ENCODE data around the gene NPFFR1.

Gene NPFFR1

DNA sequence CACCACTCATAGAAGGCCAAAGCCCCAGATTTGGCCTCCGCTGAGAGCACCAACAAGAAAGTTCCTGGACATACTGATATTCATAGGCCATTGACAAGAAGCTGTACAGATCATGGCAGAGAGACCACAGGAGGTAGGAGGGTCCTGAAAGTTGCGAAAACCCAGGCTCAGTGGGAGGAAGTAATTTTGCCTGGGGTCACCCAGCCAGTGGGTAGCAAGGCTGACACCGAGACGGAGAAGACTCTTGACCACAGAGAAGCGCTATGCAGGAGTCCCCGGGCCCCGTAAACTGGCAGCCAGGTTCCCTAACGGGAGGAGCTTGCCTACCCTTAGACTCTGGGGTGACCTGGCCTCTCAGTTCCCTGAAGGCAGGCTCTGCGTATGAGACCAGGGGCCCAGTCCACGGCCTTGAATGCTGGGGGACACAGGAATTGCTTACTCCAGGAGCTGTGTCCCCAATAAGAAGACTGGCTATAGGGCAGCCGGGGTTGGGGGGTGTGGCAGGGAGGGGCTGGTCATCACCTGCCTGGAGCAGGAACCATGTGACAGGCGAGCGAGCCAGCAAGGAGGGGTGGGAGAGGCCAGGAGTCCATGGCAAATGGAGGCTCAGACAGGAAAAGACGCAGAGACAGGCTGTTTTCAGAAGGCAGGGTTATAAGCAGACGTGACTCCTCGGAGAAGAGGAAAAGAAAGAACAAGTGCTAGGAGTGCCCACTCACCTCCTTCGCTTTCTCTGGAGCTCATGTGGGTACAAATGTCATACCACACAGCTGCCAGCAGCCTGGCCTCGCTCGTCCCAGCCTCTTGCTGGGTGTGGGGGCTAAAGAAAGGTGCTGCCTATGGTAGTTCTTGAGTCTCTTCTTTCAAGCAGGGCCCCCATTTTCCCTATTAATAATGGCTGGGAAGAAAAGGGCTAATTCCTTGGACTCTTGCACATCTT lies 24.6 kb upstream of the NPFFR1 start:
- Histone ChIP-seq H3K4me3 (no peak overlapping the region), H3K27me3 (ENCODE audit: low read depth) (no peaks in the 10 kb centered on the region), H3K4me1 (no peaks in the 10 kb centered on the region), H3K36me3 (replicated peaks) (no peaks in the 10 kb centered on the region), H3K9me3 (no peaks in the 10 kb centered on the region)
- in situ Hi-C loops (cut with MboI; ENCODE audit: low sequenced_read_pairs), result no loop called here
- DNase-seq (ENCODE audit: low spot score in 2 of 2), result no peak

DNA sequence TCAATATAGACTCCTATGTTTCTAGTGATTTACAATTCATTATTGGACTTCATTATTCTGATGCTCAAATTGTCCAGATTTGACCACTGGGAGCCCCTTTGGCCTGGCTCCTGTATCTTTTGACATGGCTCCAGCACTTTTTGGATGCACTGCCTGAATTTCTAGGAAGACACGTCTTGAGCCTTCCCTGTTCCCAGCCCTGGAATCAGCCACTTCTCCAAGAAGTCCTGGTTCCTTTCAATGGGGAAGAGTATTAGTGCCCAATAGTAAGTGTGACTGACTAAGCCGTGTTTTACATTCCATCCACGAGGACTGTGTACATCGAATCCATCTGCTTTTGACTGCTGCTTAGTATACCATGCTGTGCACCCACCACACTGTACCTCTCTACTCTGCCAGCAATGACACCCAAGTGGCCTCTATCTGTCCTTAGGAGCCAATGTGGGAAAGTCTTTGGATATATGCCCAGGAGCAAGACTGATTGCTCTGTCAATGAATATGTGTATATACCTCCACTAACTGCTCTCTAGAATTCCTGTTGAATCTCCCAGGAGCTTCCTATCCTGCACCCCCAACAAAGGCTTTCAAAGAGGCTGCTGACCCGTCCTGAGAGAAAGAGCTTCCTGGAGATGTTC lies 23.2 kb upstream of the NPFFR1 start:
- H3K9me3 ChIP-seq, result no peaks in the 10 kb centered on the region
- H3K4me3 ChIP-seq, result no peak overlapping the region
- no peaks in the 10 kb centered on the region for H3K27me3 ChIP-seq (ENCODE audit: low read depth)
- no peak for DNase-seq (ENCODE audit: low spot score in 2 of 2)
- in situ Hi-C loops (cut with MboI; ENCODE audit: low sequenced_read_pairs), result no loop called here
- H3K36me3 ChIP-seq (replicated peaks), result no peaks in the 10 kb centered on the region
- H3K4me1 ChIP-seq, result no peaks in the 10 kb centered on the region

DNA sequence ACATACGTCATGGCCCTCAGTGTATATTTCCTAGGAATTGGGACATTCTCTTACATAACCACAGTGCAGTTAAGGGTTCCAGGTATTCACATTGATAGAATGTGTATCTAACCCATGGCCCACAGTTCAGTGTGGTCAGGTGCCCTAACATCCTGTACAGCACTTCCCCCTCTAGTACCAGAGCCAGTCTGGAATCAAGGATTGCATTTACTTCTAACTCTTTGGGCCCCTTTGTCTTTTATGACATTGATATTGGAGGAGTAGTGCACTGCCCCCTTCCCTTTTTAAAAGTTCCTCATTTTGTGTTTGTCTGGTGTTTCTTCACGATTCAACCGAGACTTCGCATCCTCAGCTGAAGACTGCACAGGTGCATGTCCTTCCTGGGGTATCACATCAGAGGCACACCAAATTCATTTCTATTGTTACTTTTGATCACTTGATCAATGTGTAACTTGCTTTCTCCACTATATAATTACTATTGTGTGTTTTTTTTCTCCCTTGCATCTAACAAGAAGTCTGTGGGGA lies 22.4 kb upstream of the NPFFR1 start:
- no peaks in the 10 kb centered on the region for H3K4me1 ChIP-seq
- H3K9me3 ChIP-seq, result no peaks in the 10 kb centered on the region
- in situ Hi-C loops (cut with MboI; ENCODE audit: low sequenced_read_pairs), result no loop called here
- DNase-seq (ENCODE audit: low spot score in 2 of 2), result no peak
- no peaks in the 10 kb centered on the region for H3K36me3 ChIP-seq (replicated peaks)
- H3K27me3 ChIP-seq (ENCODE audit: low read depth), result no peaks in the 10 kb centered on the region
- H3K4me3 ChIP-seq, result no peak overlapping the region

DNA sequence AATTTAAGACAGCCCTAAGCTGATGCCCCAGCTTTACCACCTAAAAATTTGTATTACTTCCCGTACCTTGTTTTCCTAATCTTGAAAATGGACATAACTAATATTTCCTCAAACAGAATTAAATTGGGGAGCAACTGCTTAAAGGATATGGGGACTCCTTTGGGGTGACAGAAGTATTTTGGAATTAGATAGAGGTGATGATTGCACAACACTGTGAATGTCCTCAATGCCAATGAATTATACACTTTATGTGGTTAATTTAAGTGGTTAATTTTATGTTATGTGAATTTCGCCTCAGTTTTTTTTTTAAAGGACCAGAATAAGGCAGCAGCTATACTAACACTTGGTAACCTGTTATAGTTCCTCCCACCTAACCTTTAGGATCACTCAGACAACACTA lies 19.9 kb upstream of the NPFFR1 start:
- in situ Hi-C loops (cut with MboI; ENCODE audit: low sequenced_read_pairs), result no loop called here
- Histone ChIP-seq H3K4me1 (no peaks in the 10 kb centered on the region), H3K9me3 (no peaks in the 10 kb centered on the region), H3K36me3 (replicated peaks) (no peaks in the 10 kb centered on the region), H3K27me3 (ENCODE audit: low read depth) (no peaks in the 10 kb centered on the region), H3K4me3 (no peak overlapping the region)
- no peak for DNase-seq (ENCODE audit: low spot score in 2 of 2)

DNA sequence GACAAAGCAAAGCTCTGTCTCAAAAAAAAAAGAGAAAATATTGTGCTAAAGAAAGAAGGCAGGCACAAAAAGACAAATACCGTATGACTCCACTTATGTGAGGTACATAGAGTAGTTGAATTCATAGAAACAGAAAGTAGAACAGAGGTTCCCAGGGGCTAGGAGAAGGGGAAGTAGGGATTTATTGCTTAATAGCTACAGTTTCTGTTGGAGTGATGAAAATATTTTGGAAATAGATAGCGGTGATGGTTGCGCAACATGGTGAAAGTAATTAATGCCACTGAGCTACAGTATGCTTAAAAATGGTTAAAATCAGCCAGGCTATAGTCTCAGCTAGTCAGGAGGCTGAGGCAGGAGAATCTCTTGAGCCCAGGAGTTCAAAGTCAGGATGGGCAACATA lies 18.5 kb upstream of the NPFFR1 start:
- H3K4me3 ChIP-seq, result no peak overlapping the region

DNA sequence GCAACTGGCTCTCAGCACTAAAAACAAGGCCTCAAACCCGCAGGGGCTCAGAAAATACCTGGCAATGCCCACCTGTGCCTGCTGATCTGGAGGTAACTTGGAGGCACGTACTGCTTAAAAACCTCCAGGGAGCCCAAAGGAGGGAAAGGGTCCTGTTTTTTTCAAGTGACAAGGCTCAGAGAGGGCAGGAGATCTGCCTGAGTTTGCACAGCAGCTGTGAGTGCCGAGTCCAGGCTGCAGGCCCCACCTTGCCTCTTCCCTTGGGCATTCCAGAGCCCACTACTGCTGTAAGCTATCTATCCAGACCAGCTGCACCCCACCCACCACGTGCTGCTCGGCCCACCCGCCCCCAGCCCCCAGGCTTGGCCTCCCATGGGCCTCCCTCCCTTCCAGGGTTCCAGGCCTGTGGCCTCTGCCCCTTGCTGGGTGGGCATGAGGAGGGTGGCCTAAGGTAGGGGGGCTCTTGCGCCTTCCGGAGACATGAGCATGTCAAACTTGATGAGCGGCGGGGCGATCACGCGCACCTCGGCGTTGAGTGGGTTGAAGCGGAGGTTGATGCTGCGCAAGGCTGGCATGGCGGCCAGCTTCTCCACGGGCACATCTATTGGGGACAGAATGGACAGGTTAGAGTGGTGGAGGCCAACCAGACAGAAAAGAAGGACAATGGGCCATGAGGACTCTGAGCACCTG lies 17.2 kb upstream of the NPFFR1 start:
- H3K4me1 ChIP-seq, result no peaks in the 10 kb centered on the region
- DNase-seq (ENCODE audit: low spot score in 2 of 2), result no peak
- in situ Hi-C loops (cut with MboI; ENCODE audit: low sequenced_read_pairs), result no loop called here
- no peaks in the 10 kb centered on the region for H3K9me3 ChIP-seq
- H3K27me3 ChIP-seq (ENCODE audit: low read depth), result no peaks in the 10 kb centered on the region
- no peaks in the 10 kb centered on the region for H3K36me3 ChIP-seq (replicated peaks)
- H3K4me3 ChIP-seq, result no peak overlapping the region

More for the DNA sequence above, 18.5 kb upstream of the NPFFR1 start:
- in situ Hi-C loops (cut with MboI; ENCODE audit: low sequenced_read_pairs), result no loop called here
- no peaks in the 10 kb centered on the region for H3K36me3 ChIP-seq (replicated peaks)
- H3K9me3 ChIP-seq, result no peaks in the 10 kb centered on the region
- no peaks in the 10 kb centered on the region for H3K27me3 ChIP-seq (ENCODE audit: low read depth)
- no peak for DNase-seq (ENCODE audit: low spot score in 2 of 2)
- no peaks in the 10 kb centered on the region for H3K4me1 ChIP-seq

DNA sequence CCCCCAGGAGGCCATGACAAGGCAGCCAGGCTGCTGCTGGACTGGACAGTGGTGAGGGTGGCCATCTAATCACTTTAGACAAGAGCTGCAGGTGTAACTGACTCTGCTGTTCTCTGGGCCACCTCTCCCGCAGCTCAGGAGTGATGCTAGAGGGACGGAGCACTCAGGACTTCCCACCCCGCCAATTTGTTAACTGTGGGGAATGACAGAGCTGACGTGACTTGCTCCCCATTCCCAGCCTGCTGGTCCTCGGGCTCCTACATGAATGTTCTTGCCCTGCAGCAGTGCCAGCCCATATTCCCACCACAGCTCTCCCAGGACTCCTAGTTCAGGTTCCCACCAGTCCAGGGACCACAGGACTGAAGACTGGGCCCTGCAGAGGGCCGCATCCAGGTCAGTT lies 16.7 kb upstream of the NPFFR1 start:
- no peaks in the 10 kb centered on the region for H3K27me3 ChIP-seq (ENCODE audit: low read depth)
- DNase-seq (ENCODE audit: low spot score in 2 of 2), result no peak

DNA sequence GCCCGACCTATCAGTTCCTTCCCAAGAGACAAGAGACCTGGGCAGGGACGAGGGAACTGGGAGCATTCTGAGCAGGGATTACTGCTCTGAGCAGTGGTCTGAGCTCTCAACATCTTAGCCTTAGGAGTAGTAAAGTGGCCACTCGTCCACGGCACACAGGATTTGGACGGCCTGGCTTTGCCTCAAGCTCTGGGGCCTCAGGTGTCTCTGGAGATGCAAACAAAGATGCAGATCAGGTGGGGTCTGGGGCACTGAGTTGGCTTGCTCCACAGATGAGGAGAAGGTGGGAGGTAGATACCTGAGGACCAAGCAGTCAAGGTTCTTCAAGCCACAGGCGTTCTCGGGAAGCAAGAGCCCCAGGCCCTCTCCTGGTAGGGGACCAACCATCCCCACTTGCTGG lies 16.1 kb upstream of the NPFFR1 start:
- no peak for DNase-seq (ENCODE audit: low spot score in 2 of 2)
- no peaks in the 10 kb centered on the region for H3K27me3 ChIP-seq (ENCODE audit: low read depth)
- H3K4me1 ChIP-seq, result no peaks in the 10 kb centered on the region
- no peaks in the 10 kb centered on the region for H3K36me3 ChIP-seq (replicated peaks)
- no peaks in the 10 kb centered on the region for H3K9me3 ChIP-seq
- in situ Hi-C loops (cut with MboI; ENCODE audit: low sequenced_read_pairs), result no loop called here
- no peak overlapping the region for H3K4me3 ChIP-seq

More for the DNA sequence above, 16.7 kb upstream of the NPFFR1 start:
- H3K4me1 ChIP-seq, result no peaks in the 10 kb centered on the region
- no peak overlapping the region for H3K4me3 ChIP-seq
- H3K9me3 ChIP-seq, result no peaks in the 10 kb centered on the region
- no peaks in the 10 kb centered on the region for H3K36me3 ChIP-seq (replicated peaks)
- in situ Hi-C loops (cut with MboI; ENCODE audit: low sequenced_read_pairs), result no loop called here

DNA sequence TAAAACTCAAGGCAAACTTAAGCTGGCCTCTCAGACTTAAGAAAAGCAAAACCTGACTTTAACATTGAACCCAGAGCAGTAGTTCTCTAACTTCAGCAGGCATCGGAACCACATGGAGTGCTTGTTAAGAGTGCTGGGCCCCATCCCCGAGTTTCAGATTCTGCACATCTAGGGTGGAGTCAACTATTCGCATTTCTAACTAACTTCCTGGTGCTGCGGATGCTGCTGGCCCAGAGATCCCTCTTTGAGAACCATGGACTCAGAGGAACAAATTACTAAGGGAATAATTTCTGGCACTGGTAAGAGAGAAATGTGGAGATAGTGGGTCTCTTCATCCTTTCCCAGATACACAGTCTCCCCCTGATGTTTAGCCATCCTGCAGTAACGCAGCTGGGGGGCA lies 14.6 kb upstream of the NPFFR1 start:
- H3K36me3 ChIP-seq (replicated peaks), result no peaks in the 10 kb centered on the region
- H3K4me1 ChIP-seq, result no peaks in the 10 kb centered on the region
- H3K9me3 ChIP-seq, result no peaks in the 10 kb centered on the region
- DNase-seq (ENCODE audit: low spot score in 2 of 2), result no peak
- no peaks in the 10 kb centered on the region for H3K27me3 ChIP-seq (ENCODE audit: low read depth)
- no peak overlapping the region for H3K4me3 ChIP-seq
- in situ Hi-C loops (cut with MboI; ENCODE audit: low sequenced_read_pairs), result no loop called here

DNA sequence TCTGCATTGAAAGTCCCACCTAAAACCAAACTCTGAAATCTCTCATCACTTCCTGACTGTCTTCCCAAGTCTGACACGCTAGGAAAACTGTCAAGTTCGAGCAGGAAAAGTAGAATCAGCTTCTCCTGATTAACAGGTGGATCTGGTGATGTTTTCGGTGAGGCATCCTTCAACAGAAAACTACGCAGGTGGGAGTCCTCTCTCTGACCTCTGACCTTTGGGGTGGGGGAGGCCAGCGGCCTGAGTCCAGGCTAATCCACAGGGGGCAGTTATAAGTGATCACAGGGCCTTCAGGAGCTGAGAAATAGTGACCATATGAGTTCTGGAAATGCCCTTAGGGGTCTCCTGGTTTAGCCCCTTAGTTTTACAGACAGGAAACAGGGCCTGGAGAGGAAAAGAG lies 13.4 kb upstream of the NPFFR1 start:
- no peaks in the 10 kb centered on the region for H3K9me3 ChIP-seq
- in situ Hi-C loops (cut with MboI; ENCODE audit: low sequenced_read_pairs), result no loop called here
- H3K4me3 ChIP-seq, result no peak overlapping the region
- no peaks in the 10 kb centered on the region for H3K4me1 ChIP-seq
- no peaks in the 10 kb centered on the region for H3K27me3 ChIP-seq (ENCODE audit: low read depth)
- no peak for DNase-seq (ENCODE audit: low spot score in 2 of 2)
- no peaks in the 10 kb centered on the region for H3K36me3 ChIP-seq (replicated peaks)

DNA sequence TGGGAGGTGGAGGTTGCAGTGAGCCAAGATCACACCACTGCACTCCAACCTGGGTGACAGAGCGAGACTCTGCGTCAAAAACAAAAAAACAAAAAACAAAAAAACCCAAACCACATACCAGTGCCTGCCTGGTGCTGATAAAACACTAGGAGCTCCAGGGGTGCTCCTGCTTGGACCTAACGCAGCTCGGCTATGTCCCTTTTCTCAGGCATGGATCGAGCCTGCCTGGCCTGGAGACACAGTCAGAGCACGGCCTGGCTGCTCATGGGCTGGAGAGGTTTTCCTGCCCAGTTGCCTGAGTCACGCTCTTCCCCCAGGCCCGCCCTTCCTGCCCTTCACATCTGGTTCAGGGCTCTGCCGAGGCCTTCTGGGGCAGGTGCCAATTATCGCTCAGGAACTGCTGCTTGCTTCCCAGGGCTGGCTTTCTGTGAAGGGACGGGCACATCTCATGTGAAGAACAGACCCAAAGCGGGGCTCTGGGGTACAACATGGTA lies 12.6 kb upstream of the NPFFR1 start:
- in situ Hi-C loops (cut with MboI; ENCODE audit: low sequenced_read_pairs), result no loop called here
- DNase-seq (ENCODE audit: low spot score in 2 of 2), result no peak
- Histone ChIP-seq H3K4me1 (no peaks in the 10 kb centered on the region), H3K27me3 (ENCODE audit: low read depth) (no peaks in the 10 kb centered on the region), H3K36me3 (replicated peaks) (no peaks in the 10 kb centered on the region), H3K4me3 (no peak overlapping the region), H3K9me3 (no peaks in the 10 kb centered on the region)

DNA sequence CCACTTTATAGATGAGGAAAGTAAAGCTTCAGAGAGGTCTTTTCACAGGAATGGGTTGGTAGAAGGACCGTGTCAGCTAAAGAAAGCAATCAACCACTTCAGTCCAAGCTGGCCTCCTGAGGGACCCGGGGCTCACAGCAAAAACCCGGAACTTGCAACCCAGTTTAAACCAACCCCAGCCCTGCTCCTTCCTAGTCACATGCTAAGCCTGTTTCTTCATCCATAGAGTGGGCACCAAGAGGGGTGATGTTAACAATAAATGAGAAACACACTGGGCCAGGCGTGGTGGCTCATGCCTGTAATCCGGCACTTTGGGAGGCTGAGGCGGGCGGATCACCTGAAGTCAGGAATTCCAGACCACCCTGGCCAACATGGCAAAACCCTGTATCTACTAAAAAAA lies 12.1 kb upstream of the NPFFR1 start:
- H3K9me3 ChIP-seq, result no peaks in the 10 kb centered on the region
- H3K36me3 ChIP-seq (replicated peaks), result no peaks in the 10 kb centered on the region
- in situ Hi-C loops (cut with MboI; ENCODE audit: low sequenced_read_pairs), result no loop called here
- H3K27me3 ChIP-seq (ENCODE audit: low read depth), result no peaks in the 10 kb centered on the region
- H3K4me1 ChIP-seq, result no peaks in the 10 kb centered on the region
- no peak for DNase-seq (ENCODE audit: low spot score in 2 of 2)
- no peak overlapping the region for H3K4me3 ChIP-seq

DNA sequence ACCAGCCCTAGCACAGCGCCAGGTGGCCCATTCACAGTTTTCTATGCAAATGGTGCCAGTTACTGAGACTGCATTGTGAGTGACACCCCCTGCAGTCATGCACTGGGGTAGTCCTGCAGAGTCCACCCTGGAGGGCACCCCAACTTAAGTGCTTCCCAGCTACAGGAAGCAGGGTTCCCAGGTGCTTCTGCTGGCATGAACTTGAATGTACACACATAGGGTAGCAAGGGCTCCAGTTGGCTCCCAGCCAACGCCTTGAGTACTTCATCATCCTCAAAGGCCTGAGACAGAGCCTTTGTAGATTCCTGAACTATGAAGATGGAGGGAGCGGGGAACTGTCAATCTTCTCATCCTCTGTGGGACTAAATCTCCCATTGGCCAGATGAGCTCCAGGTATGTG lies 11.5 kb upstream of the NPFFR1 start:
- Histone ChIP-seq H3K36me3 (replicated peaks) (no peaks in the 10 kb centered on the region), H3K9me3 (no peaks in the 10 kb centered on the region), H3K27me3 (ENCODE audit: low read depth) (no peaks in the 10 kb centered on the region), H3K4me1 (no peaks in the 10 kb centered on the region), H3K4me3 (no peak overlapping the region)
- no peak for DNase-seq (ENCODE audit: low spot score in 2 of 2)
- in situ Hi-C loops (cut with MboI; ENCODE audit: low sequenced_read_pairs), result no loop called here

Data from HAP-1 (cell line).